ENCODE measurements around the gene WNT8A. TPM values are rescaled to one million over a fixed set of nuclear protein-coding genes. Genes with fewer than 3 reads are reported as not detected.

Gene WNT8A
- polyA plus RNA-seq (2013, experiment 1 of 2) = not detected
- polyA plus RNA-seq (2013, experiment 2 of 2) = not detected

- Histone ChIP-seq H4K8ac (ENCODE audit: low read length) (no peak within 1 kb of the TSS), H3K27me3 (ENCODE audit: control insufficient read depth in 1 of 2, insufficient read depth in 1 of 2, low read length in 2 of 2) (peaks cover 7 to 9% of the 10 kb centered on the region in 2 experiments), H2BK5ac (ENCODE audit: low read depth, low read length, poor library complexity, severe bottlenecking) (no peak within 1 kb of the TSS), H3K23ac (ENCODE audit: low read length in 2 of 2) (no peak within 1 kb of the TSS), H3K79me1 (replicated peaks; ENCODE audit: low read length, poor library complexity, severe bottlenecking) (no peaks in the 10 kb centered on the region), H3K9ac (ENCODE audit: low read length) (no peak within 1 kb of the TSS), H2AK5ac (ENCODE audit: low read length, severe bottlenecking) (no peak within 1 kb of the TSS), H2BK15ac (ENCODE audit: low read depth, poor library complexity, severe bottlenecking) (no peak within 1 kb of the TSS), H3K14ac (ENCODE audit: low read length in 2 of 2) (no peak within 1 kb of the TSS), H3K18ac (ENCODE audit: low read depth in 1 of 2, low read length in 2 of 2) (no peak within 1 kb of the TSS), H2AFZ (ENCODE audit: low read depth, low read length) (no peak within 1 kb of the TSS), H3K27ac (ENCODE audit: low read length, poor library complexity, severe bottlenecking) (no peak within 1 kb of the TSS), H3K4me3 (ENCODE audit: insufficient read depth in 1 of 2, low read depth in 1 of 2, low read length in 2 of 2) (no peak within 1 kb of the TSS), H3K4ac (ENCODE audit: low read depth in 1 of 2, low read length in 2 of 2) (no peak within 1 kb of the TSS), H2BK120ac (ENCODE audit: low read depth, low read length) (no peak within 1 kb of the TSS), H3K9me3 (ENCODE audit: control insufficient read depth, low read length) (no peaks in the 10 kb centered on the region), H4K91ac (ENCODE audit: low read length) (peak within 1 kb of the TSS; percentile 27), H3K36me3 (ENCODE audit: control insufficient read depth in 1 of 2, insufficient read depth in 2 of 2, low read depth in 1 of 2, low read length in 2 of 2) (no peaks in the 10 kb centered on the region), H3K4me1 (ENCODE audit: control insufficient read depth, insufficient read depth, low read depth, low read length) (no peaks in the 10 kb centered on the region), H3K4me2 (ENCODE audit: low read length, poor library complexity, severe bottlenecking) (no peak within 1 kb of the TSS), H2BK12ac (ENCODE audit: low read length in 2 of 2) (no peak within 1 kb of the TSS)
- WGBS = 46% methylated on average over 5 of the region's 5 CpGs
- no peak for DNase-seq
Observed at GRCh38 chr5:138083702-138084101, at the start of gene WNT8A. Gene WNT8A, plus strand, starts transcription at chr5:138084033. Its CDS starts 95 bp downstream, at chr5:138084128.

GRCh38 chr5:138035605-138036537 lies 48.0 kb upstream of the WNT8A start:
- no peak overlapping the region for H3K4me3 ChIP-seq (ENCODE audit: insufficient read depth in 1 of 2, low read depth in 1 of 2, low read length in 2 of 2)
- peaks cover 4% of the 10 kb centered on the region for H3K4me1 ChIP-seq (ENCODE audit: control insufficient read depth, insufficient read depth, low read depth, low read length)
- H3K36me3 ChIP-seq (ENCODE audit: control insufficient read depth in 1 of 2, insufficient read depth in 2 of 2, low read depth in 1 of 2, low read length in 2 of 2) = no peaks in the 10 kb centered on the region
- H3K4ac ChIP-seq (ENCODE audit: low read depth in 1 of 2, low read length in 2 of 2) = no peak overlapping the region
- no peak overlapping the region for H2BK15ac ChIP-seq (ENCODE audit: low read depth, poor library complexity, severe bottlenecking)
- H3K9me3 ChIP-seq (ENCODE audit: control insufficient read depth, low read length) = no peaks in the 10 kb centered on the region
- H3K27ac ChIP-seq (ENCODE audit: low read length, poor library complexity, severe bottlenecking) = no peak overlapping the region
- H2BK5ac ChIP-seq (ENCODE audit: low read depth, low read length, poor library complexity, severe bottlenecking) = no peak overlapping the region
- H3K23ac ChIP-seq (ENCODE audit: low read length in 2 of 2) = no peak overlapping the region
- peak overlapping the region; percentile 1 for H4K91ac ChIP-seq (ENCODE audit: low read length)
- no peak overlapping the region for H3K14ac ChIP-seq (ENCODE audit: low read length in 2 of 2)
- H3K4me2 ChIP-seq (ENCODE audit: low read length, poor library complexity, severe bottlenecking) = no peak overlapping the region
- peak overlapping the region; percentile 82 for H4K8ac ChIP-seq (ENCODE audit: low read length)
- H3K27me3 ChIP-seq (ENCODE audit: control insufficient read depth in 1 of 2, insufficient read depth in 1 of 2, low read length in 2 of 2) = no peaks in the 10 kb centered on the region
- peak overlapping the region; percentile 45 for H2AK5ac ChIP-seq (ENCODE audit: low read length, severe bottlenecking)
- peak; percentile 92 for DNase-seq
- no peak overlapping the region for H3K18ac ChIP-seq (ENCODE audit: low read depth in 1 of 2, low read length in 2 of 2)
- no peak overlapping the region for H2BK120ac ChIP-seq (ENCODE audit: low read depth, low read length)
- H3K9ac ChIP-seq (ENCODE audit: low read length) = peak overlapping the region; percentile 5
- WGBS = 38% methylated on average over 9 of the region's 11 CpGs
- H3K79me1 ChIP-seq (replicated peaks; ENCODE audit: low read length, poor library complexity, severe bottlenecking) = no peaks in the 10 kb centered on the region
- H2BK12ac ChIP-seq (ENCODE audit: low read length in 2 of 2) = no peak overlapping the region
- peak overlapping the region; percentile 21 for H2AFZ ChIP-seq (ENCODE audit: low read depth, low read length)

GRCh38 chr5:138037271-138037670 lies 46.6 kb upstream of the WNT8A start:
- H3K23ac ChIP-seq (ENCODE audit: low read length in 2 of 2) = no peak overlapping the region
- no peaks in the 10 kb centered on the region for H3K79me1 ChIP-seq (replicated peaks; ENCODE audit: low read length, poor library complexity, severe bottlenecking)
- H3K9ac ChIP-seq (ENCODE audit: low read length) = no peak overlapping the region
- no peak overlapping the region for H3K4me3 ChIP-seq (ENCODE audit: insufficient read depth in 1 of 2, low read depth in 1 of 2, low read length in 2 of 2)
- no peak for DNase-seq
- no peak overlapping the region for H3K14ac ChIP-seq (ENCODE audit: low read length in 2 of 2)
- H3K4me2 ChIP-seq (ENCODE audit: low read length, poor library complexity, severe bottlenecking) = no peak overlapping the region
- no peak overlapping the region for H2BK5ac ChIP-seq (ENCODE audit: low read depth, low read length, poor library complexity, severe bottlenecking)
- H4K91ac ChIP-seq (ENCODE audit: low read length) = no peak overlapping the region
- H3K36me3 ChIP-seq (ENCODE audit: control insufficient read depth in 1 of 2, insufficient read depth in 2 of 2, low read depth in 1 of 2, low read length in 2 of 2) = no peaks in the 10 kb centered on the region
- no peak overlapping the region for H3K4ac ChIP-seq (ENCODE audit: low read depth in 1 of 2, low read length in 2 of 2)
- H2AK5ac ChIP-seq (ENCODE audit: low read length, severe bottlenecking) = no peak overlapping the region
- no peak overlapping the region for H2AFZ ChIP-seq (ENCODE audit: low read depth, low read length)
- H2BK120ac ChIP-seq (ENCODE audit: low read depth, low read length) = no peak overlapping the region
- H3K27ac ChIP-seq (ENCODE audit: low read length, poor library complexity, severe bottlenecking) = no peak overlapping the region
- peaks cover 3% of the 10 kb centered on the region for H3K4me1 ChIP-seq (ENCODE audit: control insufficient read depth, insufficient read depth, low read depth, low read length)
- H3K18ac ChIP-seq (ENCODE audit: low read depth in 1 of 2, low read length in 2 of 2) = no peak overlapping the region
- no peaks in the 10 kb centered on the region for H3K9me3 ChIP-seq (ENCODE audit: control insufficient read depth, low read length)
- H3K27me3 ChIP-seq (ENCODE audit: control insufficient read depth in 1 of 2, insufficient read depth in 1 of 2, low read length in 2 of 2) = no peaks in the 10 kb centered on the region
- no peak overlapping the region for H2BK12ac ChIP-seq (ENCODE audit: low read length in 2 of 2)
- no peak overlapping the region for H2BK15ac ChIP-seq (ENCODE audit: low read depth, poor library complexity, severe bottlenecking)
- H4K8ac ChIP-seq (ENCODE audit: low read length) = no peak overlapping the region

GRCh38 chr5:138037907-138038633 lies 45.8 kb upstream of the WNT8A start:
- H3K23ac ChIP-seq (ENCODE audit: low read length in 2 of 2) = no peak overlapping the region
- no peak overlapping the region for H2BK12ac ChIP-seq (ENCODE audit: low read length in 2 of 2)
- H3K9me3 ChIP-seq (ENCODE audit: control insufficient read depth, low read length) = no peaks in the 10 kb centered on the region
- no peak overlapping the region for H3K4me2 ChIP-seq (ENCODE audit: low read length, poor library complexity, severe bottlenecking)
- no peak overlapping the region for H4K8ac ChIP-seq (ENCODE audit: low read length)
- H3K4me3 ChIP-seq (ENCODE audit: insufficient read depth in 1 of 2, low read depth in 1 of 2, low read length in 2 of 2) = no peak overlapping the region
- WGBS = 95% methylated on average over 1 of the region's 1 CpG
- H2AFZ ChIP-seq (ENCODE audit: low read depth, low read length) = no peak overlapping the region
- no peaks in the 10 kb centered on the region for H3K36me3 ChIP-seq (ENCODE audit: control insufficient read depth in 1 of 2, insufficient read depth in 2 of 2, low read depth in 1 of 2, low read length in 2 of 2)
- H3K9ac ChIP-seq (ENCODE audit: low read length) = no peak overlapping the region
- no peak overlapping the region for H3K14ac ChIP-seq (ENCODE audit: low read length in 2 of 2)
- DNase-seq = no peak
- no peak overlapping the region for H2AK5ac ChIP-seq (ENCODE audit: low read length, severe bottlenecking)
- H2BK120ac ChIP-seq (ENCODE audit: low read depth, low read length) = no peak overlapping the region
- H3K27me3 ChIP-seq (ENCODE audit: control insufficient read depth in 1 of 2, insufficient read depth in 1 of 2, low read length in 2 of 2) = no peaks in the 10 kb centered on the region
- H2BK15ac ChIP-seq (ENCODE audit: low read depth, poor library complexity, severe bottlenecking) = no peak overlapping the region
- H3K18ac ChIP-seq (ENCODE audit: low read depth in 1 of 2, low read length in 2 of 2) = no peak overlapping the region
- no peak overlapping the region for H3K27ac ChIP-seq (ENCODE audit: low read length, poor library complexity, severe bottlenecking)
- no peak overlapping the region for H3K4ac ChIP-seq (ENCODE audit: low read depth in 1 of 2, low read length in 2 of 2)
- H3K4me1 ChIP-seq (ENCODE audit: control insufficient read depth, insufficient read depth, low read depth, low read length) = peaks cover 3% of the 10 kb centered on the region
- H4K91ac ChIP-seq (ENCODE audit: low read length) = no peak overlapping the region
- H3K79me1 ChIP-seq (replicated peaks; ENCODE audit: low read length, poor library complexity, severe bottlenecking) = no peaks in the 10 kb centered on the region
- no peak overlapping the region for H2BK5ac ChIP-seq (ENCODE audit: low read depth, low read length, poor library complexity, severe bottlenecking)

All from mesenchymal stem cell (in vitro differentiated cells and primary cell).